ENCODE results near the gene HTD2.

GRCh38 chr3:58291671-58292338, 14.5 kb upstream of the HTD2 start:
- TF ChIP-seq EZH2 (IDR thresholded peaks at IDR 0.05; ENCODE audit: borderline replicate concordance, insufficient read depth, low read depth, low read length, poor library complexity, severe bottlenecking) (no peak), CTCF (IDR thresholded peaks at IDR 0.05) (no peak)

All from B cell (primary cell).